Sciatic nerve (tissue), 2 donors: ENCODE measurements around the gene MC2R. TPM values are rescaled to one million over a fixed set of nuclear protein-coding genes. Genes with fewer than 3 reads are reported as not detected.

Experiments used
- ATAC-seq: fragments of 200-7000 bp; cut with Tn5 transposase; one replicate; pipeline ENCODE4 v1.9.1; 2020; ENCODE audit warnings: mild to moderate bottlenecking, moderate library complexity
- DNase-seq: peaks from one replicate; pipeline ENCODE4 v3.0.0-alpha.2; 2020; ENCODE audit warnings: low spot score
- intact Hi-C: fragments of 100-400 bp; cut with DNase I; formaldehyde crosslinking; loops from one replicate; pipeline ENCODE4 v1.14.2; 2022
- total RNA-seq: library from RNA; stranded (reverse); fragmentation: NEBNext Ultra II Directional; extraction: Animal tissue kit (Norgen Biotek cat#: 25700); gene quantifications from one replicate; pipeline ENCODE4 v1.2.1, GENCODE V29; 2021
- donor health status: DM: no; HTN: no; CAD: no.
- donor health status: DM: no; HTN: no; CAD: no.

Gene MC2R
- total RNA-seq, result not detected

- DNase-seq (no peak), ATAC-seq (no peak)
- intact Hi-C loops, result no loop called here
These were observed at the start of gene MC2R for GRCh38 chr18:13915391-13915790. MC2R (minus strand) TSS chr18:13915536; CDS start chr18:13885518, 30,018 bp downstream.

GRCh38 chr18:13945811-13946210 is 30.5 kb upstream of the MC2R start:
- intact Hi-C loops, result no loop called here
- DNase-seq, result no peak
- no peak for ATAC-seq

- ATAC-seq, result no peak
- intact Hi-C loops, result no loop called here
- no peak for DNase-seq
These were observed 28.0 kb upstream of the MC2R start for GRCh38 chr18:13943338-13943737.

GRCh38 chr18:13940326-13940725 is 25.0 kb upstream of the MC2R start:
- intact Hi-C loops, result no loop called here
- ATAC-seq, result no peak
- no peak for DNase-seq

GRCh38 chr18:13934676-13935075 is 19.3 kb upstream of the MC2R start:
- DNase-seq, result no peak
- intact Hi-C loops, result no loop called here
- no peak for ATAC-seq

GRCh38 chr18:13934058-13934457 is 18.7 kb upstream of the MC2R start:
- ATAC-seq (no peak), DNase-seq (no peak)
- intact Hi-C loops, result no loop called here

- no peak for ATAC-seq
- intact Hi-C loops, result no loop called here
These were observed 17.1 kb upstream of the MC2R start for GRCh38 chr18:13932285-13933025.

GRCh38 chr18:13930964-13931363 is 15.6 kb upstream of the MC2R start:
- ATAC-seq (no peak), DNase-seq (no peak)
- intact Hi-C loops, result no loop called here

More at GRCh38 chr18:13932285-13933025, 17.1 kb upstream of the MC2R start:
- no peak for DNase-seq

- ATAC-seq (no peak), DNase-seq (no peak)
- intact Hi-C loops, result no loop called here
These were observed 7.9 kb upstream of the MC2R start for GRCh38 chr18:13923221-13923620.

- intact Hi-C loops, result no loop called here
- ATAC-seq (no peak), DNase-seq (no peak)
These were observed 3.6 kb upstream of the MC2R start for GRCh38 chr18:13918898-13919297.

GRCh38 chr18:13917401-13917800 is 2.1 kb upstream of the MC2R start:
- DNase-seq (no peak), ATAC-seq (no peak)
- intact Hi-C loops, result no loop called here

- no peak for ATAC-seq
- intact Hi-C loops, result no loop called here
- DNase-seq, result no peak
These were observed 1.2 kb upstream of the MC2R start for GRCh38 chr18:13916559-13916958.

GRCh38 chr18:13915995-13916431 is 677 bp upstream of the MC2R start:
- DNase-seq (no peak), ATAC-seq (no peak)
- intact Hi-C loops, result no loop called here

- ATAC-seq (no peak), DNase-seq (no peak)
- intact Hi-C loops, result no loop called here
These were observed 580 bp downstream of the MC2R start for GRCh38 chr18:13914756-13915155.

GRCh38 chr18:13914170-13914569 is 1.2 kb downstream of the MC2R start:
- ATAC-seq, result no peak

GRCh38 chr18:13913205-13913604 is 2.1 kb downstream of the MC2R start:
- no peak for ATAC-seq
- intact Hi-C loops, result no loop called here
- no peak for DNase-seq

More at GRCh38 chr18:13914170-13914569, 1.2 kb downstream of the MC2R start:
- intact Hi-C loops, result no loop called here
- DNase-seq, result no peak

- intact Hi-C loops, result no loop called here
- no peak for ATAC-seq
- no peak for DNase-seq
These were observed 2.7 kb downstream of the MC2R start for GRCh38 chr18:13912601-13913000.

GRCh38 chr18:13910986-13911385 is 4.3 kb downstream of the MC2R start:
- DNase-seq (no peak), ATAC-seq (no peak)
- intact Hi-C loops, result no loop called here

GRCh38 chr18:13910501-13910900 is 4.8 kb downstream of the MC2R start:
- DNase-seq (no peak), ATAC-seq (no peak)
- intact Hi-C loops, result no loop called here

GRCh38 chr18:13909141-13909940 is 6.0 kb downstream of the MC2R start:
- no peak for ATAC-seq
- DNase-seq, result no peak
- intact Hi-C loops, result no loop called here
